Activated CD8-positive, alpha-beta T cell treated with anti-CD3 and anti-CD28 coated beads for 36 hours (primary cell): ENCODE results near the gene SLC66A2. TPM values are rescaled to one million over a fixed set of nuclear protein-coding genes. Genes with fewer than 3 reads are reported as not detected.

Experiments
- ATAC-seq: fragments of 200-7000 bp; cut with Tn5 transposase; one replicate; pipeline ENCODE4 v1.10.0; 2021; ENCODE audit warnings: mild to moderate bottlenecking, moderate library complexity
- CTCF ChIA-PET: fragments of 350-600 bp; sonication (Branson Sonifier 250); formaldehyde crosslinking; loops from one replicate; lab custom pipeline; 2021; ENCODE audit warnings: antibody characterized with exemption; lab: Charles Lee
- POLR2A ChIA-PET: fragments of 350-600 bp; sonication (Branson Sonifier 250); formaldehyde crosslinking; loops from one replicate; lab custom pipeline; 2021; ENCODE audit warnings: antibody characterized with exemption; lab: Charles Lee
- DNase-seq: peaks from one replicate; pipeline ENCODE4 v3.0.0-alpha.2; 2020
- H3K27ac Mint-ChIP-seq: one replicate; pipeline ENCODE4 v1.8.0; 2021; ENCODE audit warnings: mild to moderate bottlenecking, mixed read lengths
- H3K27me3 Mint-ChIP-seq: one replicate; pipeline ENCODE4 v1.8.0; 2021; ENCODE audit warnings: mixed read lengths
- H3K36me3 Mint-ChIP-seq: one replicate; pipeline ENCODE4 v1.8.0; 2021; ENCODE audit warnings: low read depth, mixed read lengths
- H3K4me1 Mint-ChIP-seq: one replicate; pipeline ENCODE4 v1.8.0; 2021; ENCODE audit warnings: low read depth, mixed read lengths
- H3K4me3 Mint-ChIP-seq: one replicate; pipeline ENCODE4 v1.8.0; 2021; ENCODE audit warnings: mild to moderate bottlenecking, moderate library complexity, mixed read lengths
- H3K9me3 Mint-ChIP-seq: one replicate; pipeline ENCODE4 v1.8.0; 2021; ENCODE audit warnings: mixed read lengths
- intact Hi-C: fragments of 100-400 bp; cut with micrococcal nuclease; formaldehyde crosslinking; loops from one replicate; pipeline ENCODE4 v1.10.0; 2022
- total RNA-seq, 2 experiments: library from RNA; stranded (reverse); gene quantifications; one replicate each; pipeline ENCODE4 v1.2.3, GENCODE V29; 2021
- TF ChIP-seq, protein P1 (sequence below): fragments of 200-600 bp; IDR thresholded peaks from one replicate; pipeline ENCODE4 v1.8.0; 2022; ENCODE audit warnings: antibody characterized with exemption, mild to moderate bottlenecking

Gene SLC66A2
- total RNA-seq, 2 experiments from 2014 or later, result 28.2 to 29.7 TPM

DNA sequence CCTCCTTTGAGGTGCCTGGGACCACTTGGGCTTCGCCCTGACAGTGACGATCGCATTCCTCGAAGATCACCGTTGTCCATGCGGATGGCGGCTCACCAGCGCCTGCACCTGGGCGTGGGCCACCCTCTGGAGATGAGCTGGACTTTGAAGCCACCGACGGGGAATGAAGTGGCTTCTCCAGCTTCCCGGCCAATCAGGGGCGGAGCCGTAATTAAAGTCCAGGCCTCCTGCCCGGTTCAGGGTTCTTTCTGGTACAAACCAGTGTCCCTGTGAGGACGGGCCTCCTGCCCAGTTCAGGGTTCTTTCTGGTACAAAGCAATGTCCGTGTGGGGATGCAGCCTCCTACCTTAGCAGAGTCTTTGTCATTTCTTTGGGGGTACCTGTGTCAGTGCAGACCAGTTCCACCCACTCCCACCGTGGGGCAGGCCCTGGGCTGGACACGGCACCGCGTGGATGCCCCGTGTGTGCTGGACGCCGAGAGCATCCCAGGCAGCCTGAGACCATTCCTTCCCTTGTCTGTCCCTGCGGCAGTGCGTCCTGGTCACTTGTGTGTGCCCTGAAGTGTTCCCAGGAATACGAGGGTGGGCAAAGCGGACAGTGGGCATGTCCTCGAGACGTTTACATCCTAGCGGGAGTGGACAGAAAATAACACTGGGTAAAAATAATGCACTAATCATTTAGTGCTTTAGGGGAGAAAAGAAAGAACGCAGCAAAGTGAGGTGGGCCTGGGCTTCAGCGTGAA lies 98.7 kb downstream of the SLC66A2 start:
- Mint-ChIP-seq H3K27me3 (peaks cover 5% of the 10 kb centered on the region), H3K27ac (no peak overlapping the region), H3K9me3 (no peaks in the 10 kb centered on the region), H3K4me3 (no peak overlapping the region), H3K4me1 (peaks cover 5% of the 10 kb centered on the region), H3K36me3 (no peaks in the 10 kb centered on the region)
- intact Hi-C loops, result no loop called here
- TF ChIP-seq, protein P1, sequence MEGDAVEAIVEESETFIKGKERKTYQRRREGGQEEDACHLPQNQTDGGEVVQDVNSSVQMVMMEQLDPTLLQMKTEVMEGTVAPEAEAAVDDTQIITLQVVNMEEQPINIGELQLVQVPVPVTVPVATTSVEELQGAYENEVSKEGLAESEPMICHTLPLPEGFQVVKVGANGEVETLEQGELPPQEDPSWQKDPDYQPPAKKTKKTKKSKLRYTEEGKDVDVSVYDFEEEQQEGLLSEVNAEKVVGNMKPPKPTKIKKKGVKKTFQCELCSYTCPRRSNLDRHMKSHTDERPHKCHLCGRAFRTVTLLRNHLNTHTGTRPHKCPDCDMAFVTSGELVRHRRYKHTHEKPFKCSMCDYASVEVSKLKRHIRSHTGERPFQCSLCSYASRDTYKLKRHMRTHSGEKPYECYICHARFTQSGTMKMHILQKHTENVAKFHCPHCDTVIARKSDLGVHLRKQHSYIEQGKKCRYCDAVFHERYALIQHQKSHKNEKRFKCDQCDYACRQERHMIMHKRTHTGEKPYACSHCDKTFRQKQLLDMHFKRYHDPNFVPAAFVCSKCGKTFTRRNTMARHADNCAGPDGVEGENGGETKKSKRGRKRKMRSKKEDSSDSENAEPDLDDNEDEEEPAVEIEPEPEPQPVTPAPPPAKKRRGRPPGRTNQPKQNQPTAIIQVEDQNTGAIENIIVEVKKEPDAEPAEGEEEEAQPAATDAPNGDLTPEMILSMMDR, result no peak
- no peak for DNase-seq
- POLR2A ChIA-PET, result no interaction called here
- no peak for ATAC-seq
- CTCF ChIA-PET, result no interaction called here

Other genes starting within 250 kb of the SLC66A2 start
- gene KCNG2, start 153.7 kb downstream of the SLC66A2 start, total RNA-seq, result not detected
- 1 to 10 TPM; 5.1 TPM for gene HSBP1L1, start 13.0 kb upstream of the SLC66A2 start, total RNA-seq
- 100 to 1,000 TPM; 172 to 189 TPM for gene TXNL4A, start 36.9 kb upstream of the SLC66A2 start, total RNA-seq
- gene RBFA, start 82.8 kb upstream of the SLC66A2 start, total RNA-seq, result 10 to 100 TPM; 41.7 to 45.5 TPM
- gene ADNP2, start 157.6 kb upstream of the SLC66A2 start, total RNA-seq, result 10 to 100 TPM; 22.1 to 22.5 TPM